SK-N-SH (cell line): ENCODE results near the gene ARFGEF2. TPM values are rescaled to one million over a fixed set of nuclear protein-coding genes. Genes with fewer than 3 reads are reported as not detected.

Experiments used
- CTCF ChIA-PET: fragments of 300-600, 350-600 bp; formaldehyde crosslinking; extraction: SDS; loops from one replicate; lab custom pipeline; 2021; lab: Yijun Ruan, JAX
- POLR2A ChIA-PET: fragments of 350-600 bp; sonication (Branson Sonifier 250); formaldehyde crosslinking; extraction: SDS; loops from one replicate; lab custom pipeline; 2020; ENCODE audit warnings: antibody characterized with exemption, inconsistent platforms; lab: Yijun Ruan, JAX
- DNase-seq: peaks from one replicate; pipeline ENCODE4 v3.0.0; 2012
- H2AFZ ChIP-seq: fragments of 200-600 bp; sonication (generic); 2 replicates; pipeline ENCODE4 v1.8.1; 2016; ENCODE audit warnings: antibody characterized with exemption, mild to moderate bottlenecking, low read depth
- H3F3A ChIP-seq: fragments of 200-600 bp; sonication (generic); replicated peaks from 2 replicates; pipeline ENCODE3; 2016; ENCODE audit warnings: antibody characterized with exemption, mild to moderate bottlenecking; ENCODE audit not compliant: insufficient read depth
- H3K27ac ChIP-seq, 2 experiments: fragments of 200-500 bp in 1 of 2; fragments of 200-600 bp in 1 of 2; sonication (Bioruptor generic) in 1 of 2; sonication (generic), shearing (Covaris generic) in 1 of 2; 2 replicates each; pipeline versions ENCODE4 v1.5.1 to v1.6.1; 2014 to 2016; ENCODE audit warnings: low read depth in 2 of 2, inconsistent platforms in 1 of 2, low read length in 1 of 2, mild to moderate bottlenecking in 1 of 2, mixed read lengths in 1 of 2
- H3K27me3 ChIP-seq: fragments of 200-600 bp; sonication (generic), shearing (Covaris generic); 2 replicates; pipeline ENCODE4 v1.6.1; 2016; ENCODE audit warnings: mixed run types; ENCODE audit not compliant: insufficient read depth
- H3K36me3 ChIP-seq, 2 experiments: fragments of 200-500 bp in 1 of 2; fragments of 200-600 bp in 1 of 2; sonication (Bioruptor generic) in 1 of 2; sonication (generic) in 1 of 2; replicated peaks in 1 of 2; 2 replicates each; pipeline versions ENCODE3 to v1.5.1; 2014 to 2016; ENCODE audit warnings: low read length in 1 of 2, mild to moderate bottlenecking in 1 of 2; ENCODE audit not compliant: insufficient read depth in 2 of 2, control insufficient read depth in 1 of 2
- H3K4me1 ChIP-seq, 2 experiments: fragments of 200-500 bp in 1 of 2; fragments of 200-600 bp in 1 of 2; sonication (Bioruptor generic) in 1 of 2; sonication (generic), shearing (Covaris generic) in 1 of 2; 2 replicates each; pipeline versions ENCODE4 v1.5.1 to v1.6.1; 2014 to 2016; ENCODE audit warnings: low read depth in 1 of 2, low read length in 1 of 2, mixed run types in 1 of 2; ENCODE audit not compliant: insufficient read depth in 2 of 2, control insufficient read depth in 1 of 2
- H3K4me2 ChIP-seq: fragments of 200-600 bp; sonication (generic), shearing (Covaris generic); 2 replicates; pipeline ENCODE4 v1.6.1; 2017; ENCODE audit warnings: mixed run types
- H3K4me3 ChIP-seq, 2 experiments: fragments of 200-500 bp in 1 of 2; fragments of 200-600 bp in 1 of 2; sonication (Bioruptor generic) in 1 of 2; sonication (generic), shearing (Covaris generic) in 1 of 2; 2 replicates each; pipeline versions ENCODE4 v1.5.1 to v1.8.1; 2014 to 2016; ENCODE audit warnings: low read depth in 2 of 2, inconsistent platforms in 1 of 2, low read length in 1 of 2, mild to moderate bottlenecking in 1 of 2, mixed read lengths in 1 of 2, moderate library complexity in 1 of 2
- H3K79me2 ChIP-seq: fragments of 200-600 bp; sonication (generic); 2 replicates; pipeline ENCODE4 v1.8.1; 2017; ENCODE audit warnings: mild to moderate bottlenecking; ENCODE audit not compliant: insufficient read depth
- H3K9ac ChIP-seq: fragments of 200-600 bp; sonication (generic); 2 replicates; pipeline ENCODE4 v1.6.1; 2017; ENCODE audit warnings: mixed run types
- H3K9me2 ChIP-seq: fragments of 200-600 bp; sonication (generic); 2 replicates; pipeline ENCODE4 v1.6.1; 2017; ENCODE audit warnings: mixed run types
- H3K9me3 ChIP-seq: fragments of 200-600 bp; sonication (generic); 2 replicates; pipeline ENCODE4 v1.6.1; 2017; ENCODE audit warnings: mixed run types, mild to moderate bottlenecking, moderate library complexity
- H4K20me1 ChIP-seq: fragments of 200-600 bp; sonication (generic); 2 replicates; pipeline ENCODE4 v1.6.1; 2017; ENCODE audit warnings: mild to moderate bottlenecking, mixed run types; ENCODE audit not compliant: insufficient read depth
- FOXM1 ChIP-seq: IDR thresholded peaks from 2 replicates; pipeline ENCODE4 v1.4.0; 2012; ENCODE audit warnings: low read depth, mild to moderate bottlenecking
- MEF2A ChIP-seq: IDR thresholded peaks from 2 replicates; pipeline ENCODE4 v1.4.0; 2012; ENCODE audit warnings: low read depth, borderline replicate concordance
- NRF1 ChIP-seq: IDR thresholded peaks from 2 replicates; pipeline ENCODE4 v1.6.1; 2012; ENCODE audit warnings: low read depth, mild to moderate bottlenecking, low read length
- POLR2AphosphoS5 ChIP-seq: IDR thresholded peaks from 2 replicates; pipeline ENCODE4 v1.6.1; 2012; ENCODE audit warnings: low read depth, low read length
- REST ChIP-seq: IDR thresholded peaks from 2 replicates; pipeline ENCODE4 v1.6.1; 2012; ENCODE audit warnings: mild to moderate bottlenecking, low read depth, low read length, moderate library complexity
- SIN3A ChIP-seq: IDR thresholded peaks from 2 replicates; pipeline ENCODE4 v1.6.1; 2012; ENCODE audit warnings: low read depth, mild to moderate bottlenecking, low read length, moderate library complexity, borderline replicate concordance
- SMC3 ChIP-seq: IDR thresholded peaks from 2 replicates; pipeline ENCODE4 v1.6.1; 2012; ENCODE audit warnings: low read depth, low read length, improper control_type of control experiment
- TEAD4 ChIP-seq: IDR thresholded peaks from 2 replicates; pipeline ENCODE4 v1.4.0; 2012; ENCODE audit warnings: mild to moderate bottlenecking, borderline replicate concordance; ENCODE audit not compliant: insufficient read depth
- ZBTB33 ChIP-seq: IDR thresholded peaks from 2 replicates; pipeline ENCODE4 v1.4.0; 2012; ENCODE audit warnings: low read depth, borderline replicate concordance
- WGBS: methylation state at CpG from one replicate; pipeline ENCODE4 v1.1.6; 2017; ENCODE audit warnings: low lambda C conversion rate; 5-methylcytosine and 5-hydroxymethylcytosine counted together
- polyA plus RNA-seq, 3 experiments: library from polyadenylated mRNA; depleted of rRNA; stranded (reverse); fragments of >200 nt; gene quantifications; 2 replicates each; pipeline ENCODE4 v1.2.3, GENCODE V29; 2012
- TF ChIP-seq, protein P1 (sequence below): fragments of 150-350 bp; IDR thresholded peaks from 2 replicates; pipeline ENCODE4 v1.6.1; 2016; ENCODE audit warnings: mild to moderate bottlenecking, low read depth, low read length
- TF ChIP-seq, protein P2 (sequence below): IDR thresholded peaks from 2 replicates; pipeline ENCODE4; 2012
- TF ChIP-seq, protein P3 (sequence below): fragments of 200-600 bp; sonication (generic); IDR thresholded peaks from 2 replicates; pipeline ENCODE4 v1.6.1; 2017; ENCODE audit warnings: antibody characterized with exemption, mild to moderate bottlenecking, moderate library complexity

The ARFGEF2 gene
- polyA plus RNA-seq, 1 of the 3 experiments (the other 2 are of a cell fraction) = 6.1 TPM

GRCh38 chr20:48951646-48952045 lies 30.1 kb downstream of the ARFGEF2 start (continued):
- no peak for TF ChIP-seq ZBTB33

GRCh38 chr20:48952656-48953055 lies 31.1 kb downstream of the ARFGEF2 start:
- 94% methylated on average over 6 of the region's 6 CpGs for WGBS

DNA sequence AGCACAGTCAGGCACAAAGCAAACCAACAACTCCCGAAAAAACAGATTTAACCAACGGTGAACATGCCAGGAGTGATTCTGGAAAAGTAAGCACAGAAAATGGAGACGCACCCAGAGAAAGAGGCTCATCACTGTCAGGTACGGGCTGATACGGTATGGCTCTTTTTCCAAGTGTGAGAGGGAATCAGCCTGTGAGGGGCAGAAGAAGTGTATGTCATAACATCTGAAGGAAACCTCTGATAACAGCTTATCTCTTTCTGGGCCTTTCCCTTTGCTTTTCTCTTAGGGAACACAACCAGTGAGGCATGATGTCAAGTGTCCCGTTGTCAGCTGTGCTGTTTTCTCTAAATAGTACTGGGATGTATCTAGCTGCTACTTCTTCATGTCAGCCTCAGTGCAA lies 32.1 kb downstream of the ARFGEF2 start:
- no peaks in the 10 kb centered on the region for H3K9me2 ChIP-seq
- POLR2A ChIA-PET = no interaction called here
- H3F3A ChIP-seq = no peaks in the 10 kb centered on the region
- no peak for DNase-seq
- WGBS = 98% methylated on average over 6 of the region's 6 CpGs
- TF ChIP-seq REST (no peak), SIN3A (no peak), FOXM1 (no peak), TEAD4 (no peak), MEF2A (no peak)
- TF ChIP-seq, protein P1, sequence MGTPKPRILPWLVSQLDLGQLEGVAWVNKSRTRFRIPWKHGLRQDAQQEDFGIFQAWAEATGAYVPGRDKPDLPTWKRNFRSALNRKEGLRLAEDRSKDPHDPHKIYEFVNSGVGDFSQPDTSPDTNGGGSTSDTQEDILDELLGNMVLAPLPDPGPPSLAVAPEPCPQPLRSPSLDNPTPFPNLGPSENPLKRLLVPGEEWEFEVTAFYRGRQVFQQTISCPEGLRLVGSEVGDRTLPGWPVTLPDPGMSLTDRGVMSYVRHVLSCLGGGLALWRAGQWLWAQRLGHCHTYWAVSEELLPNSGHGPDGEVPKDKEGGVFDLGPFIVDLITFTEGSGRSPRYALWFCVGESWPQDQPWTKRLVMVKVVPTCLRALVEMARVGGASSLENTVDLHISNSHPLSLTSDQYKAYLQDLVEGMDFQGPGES = no peak
- TF ChIP-seq, protein P2, sequence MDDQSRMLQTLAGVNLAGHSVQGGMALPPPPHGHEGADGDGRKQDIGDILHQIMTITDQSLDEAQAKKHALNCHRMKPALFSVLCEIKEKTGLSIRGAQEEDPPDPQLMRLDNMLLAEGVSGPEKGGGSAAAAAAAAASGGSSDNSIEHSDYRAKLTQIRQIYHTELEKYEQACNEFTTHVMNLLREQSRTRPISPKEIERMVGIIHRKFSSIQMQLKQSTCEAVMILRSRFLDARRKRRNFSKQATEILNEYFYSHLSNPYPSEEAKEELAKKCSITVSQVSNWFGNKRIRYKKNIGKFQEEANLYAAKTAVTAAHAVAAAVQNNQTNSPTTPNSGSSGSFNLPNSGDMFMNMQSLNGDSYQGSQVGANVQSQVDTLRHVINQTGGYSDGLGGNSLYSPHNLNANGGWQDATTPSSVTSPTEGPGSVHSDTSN = no peak
- TF ChIP-seq, all 33 proteins: peak for 0
- Histone ChIP-seq H4K20me1 (no peaks in the 10 kb centered on the region), H3K4me3 (no peak overlapping the region), H3K4me1 (peaks cover 0 to 2% of the 10 kb centered on the region in 2 experiments; a peak in 1 of 4 replicates), H3K27ac (no peak overlapping the region), H3K79me2 (no peaks in the 10 kb centered on the region), H3K9ac (no peak overlapping the region), H3K36me3 (peaks cover 40 to 70% of the 10 kb centered on the region in 2 experiments), H2AFZ (no peak overlapping the region), H3K9me3 (no peaks in the 10 kb centered on the region), H3K27me3 (no peaks in the 10 kb centered on the region), H3K4me2 (no peak overlapping the region)
- CTCF ChIA-PET = interaction anchor here (1.7 kb wide), 1 partner anchor 34 kb away, joined by 6 read pairs; no protein-coding TSS in a partner anchor

More at GRCh38 chr20:48952656-48953055, 31.1 kb downstream of the ARFGEF2 start:
- CTCF ChIA-PET = no interaction called here
- no peaks in the 10 kb centered on the region for H3K79me2 ChIP-seq
- H3K27ac ChIP-seq = no peak overlapping the region
- H3F3A ChIP-seq = no peaks in the 10 kb centered on the region
- H3K9ac ChIP-seq = no peak overlapping the region
- no peaks in the 10 kb centered on the region for H3K27me3 ChIP-seq
- POLR2A ChIA-PET = no interaction called here
- TF ChIP-seq, protein P3, sequence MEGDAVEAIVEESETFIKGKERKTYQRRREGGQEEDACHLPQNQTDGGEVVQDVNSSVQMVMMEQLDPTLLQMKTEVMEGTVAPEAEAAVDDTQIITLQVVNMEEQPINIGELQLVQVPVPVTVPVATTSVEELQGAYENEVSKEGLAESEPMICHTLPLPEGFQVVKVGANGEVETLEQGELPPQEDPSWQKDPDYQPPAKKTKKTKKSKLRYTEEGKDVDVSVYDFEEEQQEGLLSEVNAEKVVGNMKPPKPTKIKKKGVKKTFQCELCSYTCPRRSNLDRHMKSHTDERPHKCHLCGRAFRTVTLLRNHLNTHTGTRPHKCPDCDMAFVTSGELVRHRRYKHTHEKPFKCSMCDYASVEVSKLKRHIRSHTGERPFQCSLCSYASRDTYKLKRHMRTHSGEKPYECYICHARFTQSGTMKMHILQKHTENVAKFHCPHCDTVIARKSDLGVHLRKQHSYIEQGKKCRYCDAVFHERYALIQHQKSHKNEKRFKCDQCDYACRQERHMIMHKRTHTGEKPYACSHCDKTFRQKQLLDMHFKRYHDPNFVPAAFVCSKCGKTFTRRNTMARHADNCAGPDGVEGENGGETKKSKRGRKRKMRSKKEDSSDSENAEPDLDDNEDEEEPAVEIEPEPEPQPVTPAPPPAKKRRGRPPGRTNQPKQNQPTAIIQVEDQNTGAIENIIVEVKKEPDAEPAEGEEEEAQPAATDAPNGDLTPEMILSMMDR = no peak
- no peak for TF ChIP-seq NRF1
- TF ChIP-seq SMC3 = no peak
- TF ChIP-seq POLR2AphosphoS5 = no peak
- no peak for DNase-seq
- peaks cover 36 to 75% of the 10 kb centered on the region in 2 experiments for H3K36me3 ChIP-seq
- no peaks in the 10 kb centered on the region for H4K20me1 ChIP-seq
- H2AFZ ChIP-seq = no peak overlapping the region
- H3K9me2 ChIP-seq = no peaks in the 10 kb centered on the region
- H3K9me3 ChIP-seq = no peaks in the 10 kb centered on the region
- peaks cover 0 to 2% of the 10 kb centered on the region in 2 experiments; a peak in 1 of 4 replicates for H3K4me1 ChIP-seq
- no peak overlapping the region for H3K4me2 ChIP-seq
- no peak overlapping the region for H3K4me3 ChIP-seq
